Fibroblast of the aortic adventitia (primary cell): Measurements from ENCODE around the gene AMIGO1. TPM values are rescaled to one million over a fixed set of nuclear protein-coding genes. Genes with fewer than 3 reads are reported as not detected.

Experiments
- DNase-seq: peaks from one replicate; pipeline ENCODE4 v3.0.0-alpha.2; 2010; ENCODE audit warnings: low read depth
- H3K4me3 ChIP-seq: 2 replicates; pipeline ENCODE4 v1.5.1; 2011; ENCODE audit warnings: low read depth, mild to moderate bottlenecking, control low read depth, low read length, moderate library complexity
- CTCF ChIP-seq: IDR thresholded peaks from 2 replicates; pipeline ENCODE4 v1.5.1; 2011; ENCODE audit warnings: mild to moderate bottlenecking, low read length, control low read depth, inconsistent platforms; ENCODE audit not compliant: insufficient read depth
- total RNA-seq: library from RNA; depleted of rRNA; stranded (reverse); fragments of >200 nt; gene quantifications from 2 replicates; pipeline ENCODE4 v1.2.3, GENCODE V29; 2012; ENCODE audit warnings: low replicate concordance

The AMIGO1 gene
- total RNA-seq, 1 donor = 0.54 TPM

DNA sequence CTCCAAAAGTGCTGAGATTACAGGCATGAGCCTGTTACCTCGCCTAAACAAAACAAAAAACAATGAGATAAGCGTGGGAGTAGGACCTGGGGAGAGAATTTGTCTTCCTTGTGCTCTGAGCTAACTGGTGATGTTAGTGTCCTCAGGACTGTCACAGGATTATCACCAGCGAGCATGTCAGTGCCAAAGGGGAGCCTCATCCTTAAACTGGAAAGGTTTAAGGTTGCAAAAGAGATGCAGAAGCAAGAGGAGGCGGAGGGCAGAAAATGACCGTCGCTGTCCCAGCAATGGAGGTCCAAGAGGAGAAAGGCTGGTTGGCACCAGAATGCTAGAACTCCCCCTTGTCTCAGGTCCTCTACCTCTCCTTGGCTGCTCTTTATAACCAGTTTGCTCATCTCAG is 39.3 kb downstream of the AMIGO1 start:
- no peak for TF ChIP-seq CTCF
- no peak for DNase-seq
- H3K4me3 ChIP-seq = no peak overlapping the region

DNA sequence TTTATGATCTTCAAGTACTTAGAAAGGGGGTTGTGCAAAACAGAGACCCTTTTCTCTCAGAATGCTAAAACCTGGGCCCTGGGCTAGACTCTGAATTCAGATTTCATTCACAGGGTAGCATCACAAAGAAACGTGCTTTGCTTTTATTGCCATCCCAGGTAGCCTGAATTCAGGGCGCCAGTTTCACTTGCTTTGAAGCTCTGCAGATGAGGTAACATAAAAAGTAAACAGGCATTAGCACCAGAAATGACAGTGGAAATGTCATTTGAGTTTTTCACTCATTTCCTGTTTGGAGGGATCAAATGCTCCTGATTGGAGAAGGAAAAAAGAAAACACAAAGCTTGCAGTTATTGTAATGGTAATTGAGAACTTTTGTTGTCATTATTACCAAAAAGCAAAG is 40.6 kb downstream of the AMIGO1 start:
- DNase-seq = no peak
- no peak overlapping the region for H3K4me3 ChIP-seq
- no peak for TF ChIP-seq CTCF

DNA sequence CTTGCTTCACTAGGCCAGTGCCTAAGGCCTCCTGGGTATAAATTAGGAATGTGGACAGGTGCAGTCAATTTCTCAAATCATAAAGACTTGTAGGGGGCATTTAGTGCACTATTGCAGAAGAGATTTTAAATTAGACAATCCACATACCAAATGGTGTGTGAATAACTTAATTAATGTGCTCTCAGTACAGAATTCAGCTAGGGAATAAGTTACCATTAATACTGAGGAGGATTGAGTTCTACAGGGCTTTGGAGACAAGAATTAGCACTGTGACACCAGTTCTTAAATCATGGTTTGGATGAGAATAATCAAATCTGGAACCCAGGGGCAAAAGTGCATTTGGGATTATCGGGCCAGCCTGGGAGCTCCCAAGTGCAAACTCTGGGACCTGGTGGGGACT is 41.5 kb downstream of the AMIGO1 start:
- TF ChIP-seq CTCF = no peak
- no peak overlapping the region for H3K4me3 ChIP-seq
- DNase-seq = no peak

GRCh38 chr1:109467301-109467777 is 42.2 kb downstream of the AMIGO1 start:
- DNase-seq = no peak
- no peak overlapping the region for H3K4me3 ChIP-seq
- TF ChIP-seq CTCF = no peak

DNA sequence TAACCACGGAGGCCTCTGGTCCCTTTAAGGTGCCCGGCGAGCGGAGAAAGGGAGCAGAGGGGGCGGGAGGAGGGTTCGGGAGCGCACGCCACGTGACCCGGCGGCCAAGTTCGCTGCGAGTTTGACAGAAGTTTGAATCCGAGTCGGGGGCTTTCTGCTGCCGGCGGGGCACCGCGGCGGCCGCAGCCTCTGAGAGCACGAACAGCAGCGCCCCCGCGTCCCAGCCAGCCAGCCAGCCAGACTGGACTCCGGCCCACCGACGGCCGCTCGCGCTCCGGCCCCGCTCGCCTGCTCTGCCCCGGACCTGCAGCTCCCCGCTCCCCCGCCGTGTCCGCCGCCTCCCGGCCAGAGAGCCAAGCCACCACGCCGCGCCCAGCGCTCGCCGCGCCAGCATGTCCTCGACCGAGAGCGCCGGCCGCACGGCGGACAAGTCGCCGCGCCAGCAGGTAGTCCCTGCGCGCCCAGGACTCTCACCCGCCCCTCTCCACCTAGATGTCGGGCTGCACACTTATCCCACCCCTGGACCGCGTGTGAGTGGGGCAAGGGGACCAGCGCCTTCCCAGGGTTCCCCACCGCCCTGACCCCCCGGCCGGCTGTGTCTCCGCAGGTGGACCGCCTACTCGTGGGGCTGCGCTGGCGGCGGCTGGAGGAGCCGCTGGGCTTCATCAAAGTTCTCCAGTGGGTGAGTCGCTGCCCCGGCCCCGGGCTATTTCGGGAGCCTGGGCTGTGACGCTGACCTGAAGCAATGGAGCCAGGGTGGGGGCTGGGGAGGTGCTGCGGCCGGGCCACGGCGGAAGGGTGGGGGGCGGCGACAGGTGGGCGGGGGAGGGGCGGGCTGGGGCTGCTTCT is 42.9 kb downstream of the AMIGO1 start, which contains the start of gene SYPL2:
TSS of gene SYPL2 (plus strand) at position 95 of the 849 bp plus-strand sequence. CDS start at position 393, 298 bp downstream.
- no peak for TF ChIP-seq CTCF
- peak; percentile 12 for DNase-seq
- peak within 1 kb of the TSS; percentile 62 for H3K4me3 ChIP-seq

DNA sequence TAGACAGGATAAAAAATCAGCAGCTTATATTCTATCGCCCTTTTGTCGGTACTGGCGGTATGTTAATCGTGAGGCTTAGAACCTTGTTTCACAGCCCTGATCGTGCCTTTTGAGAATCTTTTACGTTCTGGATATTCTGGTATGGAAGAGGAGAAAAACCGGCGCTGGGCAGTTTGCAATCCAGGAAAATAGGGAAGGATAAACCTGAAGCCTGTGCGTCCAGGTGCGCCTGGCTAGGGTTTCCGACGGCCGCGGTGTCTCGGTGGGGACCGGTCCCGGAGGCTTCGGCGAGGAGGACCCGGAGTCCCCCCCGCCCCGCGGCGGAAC is 43.4 kb downstream of the AMIGO1 start:
- peak; percentile 6 for DNase-seq
- no peak for TF ChIP-seq CTCF
- peak overlapping the region; percentile 62 for H3K4me3 ChIP-seq
